Endothelial cell of umbilical vein (primary cell): ENCODE results near the gene ZMYM3. TPM values are rescaled to one million over a fixed set of nuclear protein-coding genes. Genes with fewer than 3 reads are reported as not detected.

Source experiments
- BruUV-seq: library from RNA; stranded (reverse); fragments of 400-500 nt; replicated peaks from 2 replicates; lab custom pipeline; 2021; lab: Mats Ljungman, UMichigan
- CTCF ChIA-PET: fragments of 300-600, 350-600 bp; sonication (Branson Sonifier 250); formaldehyde crosslinking; loops from one replicate; lab custom pipeline; 2021; ENCODE audit warnings: antibody characterized with exemption, inconsistent platforms; lab: Charles Lee
- POLR2A ChIA-PET: fragments of 300-600, 350-600 bp; sonication (Branson Sonifier 250); formaldehyde crosslinking; loops from one replicate; lab custom pipeline; 2021; ENCODE audit warnings: antibody characterized with exemption, inconsistent platforms; lab: Charles Lee
- DNase-seq: peaks from one replicate; pipeline ENCODE4 v3.0.0-alpha.2; 2011; ENCODE audit warnings: low read depth, low spot score
- FAIRE-seq: peaks from 2 replicates; lab custom pipeline; 2011; peaks lifted over from hg19 to GRCh38; lab: Jason Lieb, UNC
- H2AFZ ChIP-seq: 2 replicates; pipeline ENCODE4 v1.6.0; 2012; ENCODE audit warnings: low read depth, low read length, control low read depth, inconsistent platforms
- H3K27ac ChIP-seq: 2 replicates; pipeline ENCODE4 v1.5.1; 2011; ENCODE audit warnings: low read depth, mild to moderate bottlenecking, control low read depth, low read length, moderate library complexity; ENCODE audit not compliant: insufficient read depth
- H3K27me3 ChIP-seq, 2 experiments: 2 replicates each; pipeline versions ENCODE4 v1.6.0 to v1.6.1; 2011; ENCODE audit warnings: low read length in 2 of 2, mixed read lengths in 1 of 2; ENCODE audit not compliant: control insufficient read depth in 2 of 2, insufficient read depth in 2 of 2
- H3K36me3 ChIP-seq, 2 experiments: 2 replicates in 1 of 2; 3 replicates in 1 of 2; pipeline ENCODE4 v1.5.1; 2011; ENCODE audit warnings: low read length in 2 of 2, mild to moderate bottlenecking in 1 of 2, moderate library complexity in 1 of 2; ENCODE audit not compliant: control insufficient read depth in 2 of 2, insufficient read depth in 2 of 2; ENCODE audit errors: extremely low read depth in 1 of 2
- H3K4me1 ChIP-seq: 3 replicates; pipeline ENCODE4 v1.5.1; 2011; ENCODE audit warnings: mild to moderate bottlenecking, low read length; ENCODE audit not compliant: control insufficient read depth, insufficient read depth; ENCODE audit errors: extremely low read depth
- H3K4me2 ChIP-seq: 2 replicates; pipeline ENCODE4 v1.6.1; 2011; ENCODE audit warnings: low read length, control low read depth, mixed read lengths; ENCODE audit not compliant: insufficient read depth
- H3K4me3 ChIP-seq, 3 experiments: fragments of 200-600 bp in 1 of 3; sonication (generic), shearing (Covaris generic) in 1 of 3; replicated peaks in 1 of 3; 2 replicates each; pipeline ENCODE4 v1.5.1; 2011 to 2016; ENCODE audit warnings: control low read depth in 3 of 3, low read length in 3 of 3, mild to moderate bottlenecking in 2 of 3, inconsistent platforms in 1 of 3, low read depth in 1 of 3, moderate library complexity in 1 of 3; ENCODE audit not compliant: insufficient read depth in 1 of 3
- H3K79me2 ChIP-seq: 2 replicates; pipeline ENCODE4 v1.6.0; 2012; ENCODE audit warnings: low read length, inconsistent platforms; ENCODE audit not compliant: control insufficient read depth, insufficient read depth
- H3K9ac ChIP-seq: replicated peaks from 2 replicates; pipeline ENCODE3; 2011; ENCODE audit warnings: low read length, control low read depth; ENCODE audit not compliant: insufficient read depth; ENCODE audit errors: extremely low read depth
- H3K9me1 ChIP-seq: replicated peaks from 3 replicates; pipeline ENCODE4 v1.6.0; 2011; ENCODE audit warnings: mild to moderate bottlenecking, low read length; ENCODE audit not compliant: control insufficient read depth, insufficient read depth; ENCODE audit errors: extremely low read depth
- H3K9me3 ChIP-seq: replicated peaks from 2 replicates; pipeline ENCODE4 v1.5.1; 2012; ENCODE audit warnings: low read length, inconsistent platforms; ENCODE audit not compliant: control insufficient read depth, insufficient read depth
- H4K20me1 ChIP-seq: replicated peaks from 2 replicates; pipeline ENCODE3; 2011; ENCODE audit warnings: mild to moderate bottlenecking, low read length; ENCODE audit not compliant: control insufficient read depth, insufficient read depth; ENCODE audit errors: extremely low read depth
- CTCF ChIP-seq, 2 donors: IDR thresholded peaks; 1 replicate in 1 of 2; 2 replicates in 1 of 2; pipeline ENCODE4 v1.5.1; 2011; ENCODE audit warnings: low read length in 2 of 2, mild to moderate bottlenecking in 2 of 2, moderate library complexity in 2 of 2, control low read depth in 1 of 2, inconsistent platforms in 1 of 2, low read depth in 1 of 2; ENCODE audit not compliant: insufficient read depth in 1 of 2; ENCODE audit errors: extremely low read depth in 1 of 2
- EZH2 ChIP-seq: IDR thresholded peaks from 2 replicates; pipeline ENCODE4 v1.6.1; 2012; ENCODE audit warnings: borderline replicate concordance, low read depth, mild to moderate bottlenecking, moderate library complexity, low read length, inconsistent platforms; ENCODE audit not compliant: severe bottlenecking
- FOS ChIP-seq: IDR thresholded peaks from 2 replicates; pipeline ENCODE4 v1.6.1; 2011; ENCODE audit warnings: mild to moderate bottlenecking, low read length, moderate library complexity, borderline replicate concordance; ENCODE audit not compliant: insufficient read depth
- GATA2 ChIP-seq: IDR thresholded peaks from 2 replicates; pipeline ENCODE4 v1.7.0; 2011; ENCODE audit warnings: low read depth, mild to moderate bottlenecking, moderate library complexity, mixed read lengths, low read length; ENCODE audit not compliant: insufficient read length, insufficient read depth
- JUN ChIP-seq: IDR thresholded peaks from 2 replicates; pipeline ENCODE4 v1.6.1; 2011; ENCODE audit warnings: borderline replicate concordance, low read depth; ENCODE audit not compliant: insufficient read length, insufficient read depth
- MYC ChIP-seq: IDR thresholded peaks from one replicate; pipeline ENCODE4 v1.6.1; 2011; ENCODE audit warnings: mild to moderate bottlenecking, low read depth, low read length
- POLR2A ChIP-seq: IDR thresholded peaks from 2 replicates; pipeline ENCODE4 v1.6.1; 2012; ENCODE audit warnings: low read depth, mild to moderate bottlenecking, control low read depth, low read length
- POLR2AphosphoS5 ChIP-seq: IDR thresholded peaks from 2 replicates; pipeline ENCODE4 v1.6.1; 2012; ENCODE audit warnings: low read depth, mild to moderate bottlenecking, control low read depth, low read length, moderate library complexity; ENCODE audit not compliant: insufficient read depth
- dilution Hi-C: fragments of 300-500 bp; cut with MboI; formaldehyde crosslinking; loops from one replicate; pipeline ENCODE4 v1.15.0; 2019; ENCODE audit warnings: low sequenced_read_pairs; ENCODE audit not compliant: extremely low pct_ligation_motif_present
- intact Hi-C: fragments of 100-400 bp; cut with micrococcal nuclease; formaldehyde crosslinking; loops from one replicate; pipeline ENCODE4 v1.10.0; 2022
- polyA plus RNA-seq, 4 experiments: library from polyadenylated mRNA; depleted of rRNA in 3 of 4; stranded (reverse) in 3 of 4; unstranded in 1 of 4; fragments of >200 nt; gene quantifications; 2 replicates each; pipeline versions ENCODE4 v1.2.1 to v1.2.3, GENCODE V29; 2011 to 2012; ENCODE audit warnings: missing spikeins in 1 of 4
- total RNA-seq: library from RNA; stranded (reverse); gene quantifications from 2 replicates; pipeline ENCODE4 v1.2.3, GENCODE V29; 2021
- TF ChIP-seq, protein P1 (sequence below): IDR thresholded peaks from 2 replicates; pipeline ENCODE4 v1.6.1; 2011; ENCODE audit not compliant: insufficient read depth, insufficient read length

The ZMYM3 gene
- total and polyA plus RNA-seq, 2 donors (not counting 3 experiments of a cell fraction or from before 2014, with no cell fraction given), result 26.5 to 32.9 TPM

DNA sequence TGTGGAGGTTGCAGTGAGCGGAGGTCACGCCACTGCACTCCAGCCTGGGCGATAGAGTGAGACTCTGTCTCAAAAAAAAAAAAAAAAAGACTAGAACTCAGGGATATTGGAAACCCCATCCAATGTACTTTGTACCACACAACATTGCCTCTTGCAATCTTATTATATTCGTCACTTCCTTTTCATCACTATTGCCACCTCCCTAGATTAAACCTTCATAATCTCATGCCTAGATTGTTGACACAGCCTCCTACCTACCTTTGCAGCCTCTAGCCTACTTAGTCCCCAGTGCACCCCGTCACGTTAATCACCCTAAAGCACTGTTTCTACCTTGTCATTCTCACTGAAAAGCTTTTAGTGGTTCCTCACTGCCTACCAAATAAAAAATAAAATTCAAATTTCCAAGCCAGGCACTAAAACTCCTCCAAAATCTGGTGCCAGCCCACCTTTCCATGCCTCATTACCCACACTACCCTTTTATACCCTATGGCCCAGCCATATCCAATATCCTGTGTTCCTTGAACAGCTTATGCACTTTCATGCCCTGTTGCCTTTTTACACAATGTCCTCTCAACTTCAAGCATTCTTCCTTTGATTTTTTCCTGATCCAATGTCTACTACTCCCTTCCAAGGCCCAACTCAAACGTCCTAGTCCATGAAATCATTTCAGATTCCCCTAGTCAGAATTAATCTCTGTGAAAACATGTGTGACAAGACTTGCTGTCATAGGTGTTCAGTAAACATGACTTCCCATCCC, 54.5 kb downstream of the ZMYM3 start:
- ChIA-PET POLR2A (no interaction called here), CTCF (no interaction called here)
- Histone ChIP-seq H3K4me1 (no peaks in the 10 kb centered on the region), H3K9ac (no peak overlapping the region), H4K20me1 (no peaks in the 10 kb centered on the region), H3K9me3 (no peaks in the 10 kb centered on the region), H3K36me3 (no peaks in the 10 kb centered on the region), H2AFZ (no peak overlapping the region), H3K27me3 (no peaks in the 10 kb centered on the region), H3K9me1 (no peaks in the 10 kb centered on the region), H3K27ac (no peak overlapping the region), H3K4me2 (no peak overlapping the region), H3K4me3 (no peak overlapping the region), H3K79me2 (no peaks in the 10 kb centered on the region)
- FAIRE-seq, result no peak
- dilution Hi-C loops, result no loop called here
- intact Hi-C loops, result no loop called here
- DNase-seq, result no peak
- no peak for TF ChIP-seq EZH2
- no peak for TF ChIP-seq POLR2AphosphoS5
- TF ChIP-seq, protein P1, sequence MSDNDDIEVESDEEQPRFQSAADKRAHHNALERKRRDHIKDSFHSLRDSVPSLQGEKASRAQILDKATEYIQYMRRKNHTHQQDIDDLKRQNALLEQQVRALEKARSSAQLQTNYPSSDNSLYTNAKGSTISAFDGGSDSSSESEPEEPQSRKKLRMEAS, result no peak
- no peak for TF ChIP-seq FOS
- TF ChIP-seq CTCF (IDR thresholded peaks at IDR 0.05; ENCODE audit: extremely low read depth in 1 of 2, insufficient read depth in 1 of 2, low read depth in 1 of 2, low read length in 2 of 2), result no peak
- TF ChIP-seq GATA2, result no peak
- no peak for TF ChIP-seq MYC
- TF ChIP-seq JUN, result no peak
- TF ChIP-seq POLR2A, result no peak
- BruUV-seq, result no TSS peak
